Activated CD8-positive, alpha-beta T cell treated with anti-CD3 and anti-CD28 coated beads, Interleukin-2, amount 10 ng/mL, durations not matched to agents 7 days and 5 days (primary cell): ENCODE results near the gene SLC2A11. TPM values are rescaled to one million over a fixed set of nuclear protein-coding genes. Genes with fewer than 3 reads are reported as not detected.
A peak's percentile ranks its signal among the peaks of the same experiment; 100 is the strongest.

Source experiments
- ATAC-seq: fragments of 150-1000 bp; cut with Tn5 transposase; one replicate; pipeline ENCODE4 v1.10.0; 2021; ENCODE audit warnings: moderate library complexity
- CTCF ChIA-PET: fragments of 350-600 bp; sonication (Branson Sonifier 250); formaldehyde crosslinking; loops from one replicate; lab custom pipeline; 2021; ENCODE audit warnings: antibody characterized with exemption; lab: Charles Lee
- POLR2A ChIA-PET: fragments of 350-600 bp; sonication (Branson Sonifier 250); formaldehyde crosslinking; loops from one replicate; lab custom pipeline; 2021; ENCODE audit warnings: antibody characterized with exemption; lab: Charles Lee
- DNase-seq: peaks from one replicate; pipeline ENCODE4 v3.0.0-alpha.2; 2020
- H3K27ac Mint-ChIP-seq: one replicate; pipeline ENCODE4 v1.8.0; 2021; ENCODE audit warnings: mild to moderate bottlenecking, mixed read lengths
- H3K27me3 Mint-ChIP-seq: one replicate; pipeline ENCODE4 v1.8.0; 2021; ENCODE audit warnings: low read depth, mixed read lengths
- H3K36me3 Mint-ChIP-seq: one replicate; pipeline ENCODE4 v1.8.0; 2021; ENCODE audit warnings: low read depth, mixed read lengths
- H3K4me1 Mint-ChIP-seq: one replicate; pipeline ENCODE4 v1.8.0; 2021; ENCODE audit warnings: low read depth, mixed read lengths
- H3K4me3 Mint-ChIP-seq: one replicate; pipeline ENCODE4 v1.8.0; 2021; ENCODE audit warnings: mild to moderate bottlenecking, mixed read lengths
- H3K9me3 Mint-ChIP-seq: one replicate; pipeline ENCODE4 v1.8.0; 2022; ENCODE audit warnings: mixed read lengths; ENCODE audit not compliant: insufficient read depth
- total RNA-seq, 2 experiments: library from RNA; stranded (reverse); gene quantifications; one replicate each; pipeline ENCODE4 v1.2.3, GENCODE V29; 2021

The SLC2A11 gene
- total RNA-seq, 2 experiments from 2014 or later, result 6.7 to 7.9 TPM

GRCh38 chr22:23825246-23825905, 32.3 kb upstream of the SLC2A11 start:
- Mint-ChIP-seq H3K9me3 (no peaks in the 10 kb centered on the region), H3K4me3 (no peak overlapping the region), H3K27me3 (no peaks in the 10 kb centered on the region), H3K4me1 (peaks cover 55% of the 10 kb centered on the region), H3K27ac (peak overlapping the region; percentile 94), H3K36me3 (peaks cover 80% of the 10 kb centered on the region)
- POLR2A ChIA-PET, result no interaction called here
- ATAC-seq (no peak), DNase-seq (no peak)
- CTCF ChIA-PET, result interaction anchor here (1.2 kb wide), 1 partner anchor 69 kb away, joined by 3 read pairs; the partner anchor contains the start of gene MIF

GRCh38 chr22:23826510-23827350, 30.9 kb upstream of the SLC2A11 start:
- Mint-ChIP-seq H3K9me3 (no peaks in the 10 kb centered on the region), H3K4me1 (peaks cover 44% of the 10 kb centered on the region), H3K4me3 (no peak overlapping the region), H3K36me3 (peaks cover 74% of the 10 kb centered on the region), H3K27me3 (no peaks in the 10 kb centered on the region), H3K27ac (peak overlapping the region; percentile 94)
- no peak for ATAC-seq
- ChIA-PET POLR2A (interaction anchor here (1.1 kb wide), 1 partner anchor 12 kb away, joined by 3 read pairs; no protein-coding TSS in a partner anchor), CTCF (no interaction called here)
- DNase-seq, result no peak

GRCh38 chr22:23827351-23827995, 30.2 kb upstream of the SLC2A11 start:
- Mint-ChIP-seq H3K27me3 (no peaks in the 10 kb centered on the region), H3K9me3 (no peaks in the 10 kb centered on the region), H3K4me3 (no peak overlapping the region), H3K4me1 (peaks cover 37% of the 10 kb centered on the region), H3K36me3 (peaks cover 67% of the 10 kb centered on the region), H3K27ac (peak overlapping the region; percentile 69)
- no peak for ATAC-seq
- ChIA-PET CTCF (no interaction called here), POLR2A (no interaction called here)
- DNase-seq, result no peak

GRCh38 chr22:23828800-23829680, 28.6 kb upstream of the SLC2A11 start:
- Mint-ChIP-seq H3K4me3 (no peak overlapping the region), H3K9me3 (no peaks in the 10 kb centered on the region), H3K27ac (peak overlapping the region; percentile 69), H3K4me1 (peaks cover 25% of the 10 kb centered on the region), H3K27me3 (no peaks in the 10 kb centered on the region), H3K36me3 (peaks cover 52% of the 10 kb centered on the region)
- ATAC-seq (no peak), DNase-seq (no peak)
- ChIA-PET CTCF (interaction anchor here (0.9 to 1.2 kb wide), 2 partner anchors 8 to 65 kb away, joined by 3 to 5 read pairs; partner anchors contain the start of gene MIF), POLR2A (interaction anchor here (0.6 kb wide), 1 partner anchor 184 kb away, joined by 3 read pairs; no protein-coding TSS in a partner anchor)

- H3K27me3 Mint-ChIP-seq, result no peaks in the 10 kb centered on the region
- DNase-seq (no peak), ATAC-seq (no peak)
- ChIA-PET POLR2A (no interaction called here), CTCF (interaction anchor here (1.2 kb wide), 1 partner anchor 9 kb away, joined by 5 read pairs; no protein-coding TSS in a partner anchor)
- H3K36me3 Mint-ChIP-seq, result peaks cover 48% of the 10 kb centered on the region
- no peak overlapping the region for H3K4me3 Mint-ChIP-seq
- no peaks in the 10 kb centered on the region for H3K9me3 Mint-ChIP-seq
- H3K27ac Mint-ChIP-seq, result peak overlapping the region; percentile 18
- H3K4me1 Mint-ChIP-seq, result peaks cover 21% of the 10 kb centered on the region
Measured at GRCh38 chr22:23829845-23830372, 27.8 kb upstream of the SLC2A11 start.

- Mint-ChIP-seq H3K27me3 (no peaks in the 10 kb centered on the region), H3K4me3 (no peak overlapping the region), H3K36me3 (peaks cover 41% of the 10 kb centered on the region), H3K27ac (no peak overlapping the region), H3K4me1 (peaks cover 9% of the 10 kb centered on the region), H3K9me3 (no peaks in the 10 kb centered on the region)
- ChIA-PET CTCF (no interaction called here), POLR2A (no interaction called here)
- ATAC-seq, result no peak
- DNase-seq, result no peak
Measured at GRCh38 chr22:23831261-23831660, 26.4 kb upstream of the SLC2A11 start.

GRCh38 chr22:23831781-23832180, 25.9 kb upstream of the SLC2A11 start:
- ChIA-PET POLR2A (no interaction called here), CTCF (no interaction called here)
- no peaks in the 10 kb centered on the region for H3K9me3 Mint-ChIP-seq
- ATAC-seq (no peak), DNase-seq (no peak)
- H3K4me1 Mint-ChIP-seq, result peaks cover 5% of the 10 kb centered on the region
- no peak overlapping the region for H3K27ac Mint-ChIP-seq
- no peaks in the 10 kb centered on the region for H3K27me3 Mint-ChIP-seq
- H3K36me3 Mint-ChIP-seq, result peaks cover 36% of the 10 kb centered on the region
- H3K4me3 Mint-ChIP-seq, result no peak overlapping the region

GRCh38 chr22:23832226-23833016, 25.3 kb upstream of the SLC2A11 start:
- CTCF ChIA-PET, result no interaction called here
- H3K4me3 Mint-ChIP-seq, result no peak overlapping the region
- POLR2A ChIA-PET, result no interaction called here
- H3K27me3 Mint-ChIP-seq, result no peaks in the 10 kb centered on the region
- no peaks in the 10 kb centered on the region for H3K9me3 Mint-ChIP-seq
- H3K27ac Mint-ChIP-seq, result peak overlapping the region; percentile 68
- DNase-seq, result no peak
- H3K4me1 Mint-ChIP-seq, result peaks cover 9% of the 10 kb centered on the region
- H3K36me3 Mint-ChIP-seq, result peaks cover 33% of the 10 kb centered on the region
- no peak for ATAC-seq

- ChIA-PET POLR2A (no interaction called here), CTCF (no interaction called here)
- DNase-seq (no peak), ATAC-seq (no peak)
- Mint-ChIP-seq H3K27me3 (no peaks in the 10 kb centered on the region), H3K9me3 (no peaks in the 10 kb centered on the region), H3K4me1 (peaks cover 14% of the 10 kb centered on the region), H3K27ac (no peak overlapping the region), H3K4me3 (no peak overlapping the region), H3K36me3 (peaks cover 34% of the 10 kb centered on the region)
Measured at GRCh38 chr22:23833017-23833751, 24.5 kb upstream of the SLC2A11 start.

GRCh38 chr22:23833911-23834317, 23.8 kb upstream of the SLC2A11 start:
- DNase-seq (no peak), ATAC-seq (no peak)
- ChIA-PET POLR2A (interaction anchor here (1.4 kb wide), 1 partner anchor 47 kb away, joined by 3 read pairs; the partner anchor contains the start of gene SMARCB1), CTCF (no interaction called here)
- no peak overlapping the region for H3K27ac Mint-ChIP-seq
- no peaks in the 10 kb centered on the region for H3K27me3 Mint-ChIP-seq
- H3K4me1 Mint-ChIP-seq, result peaks cover 20% of the 10 kb centered on the region
- H3K9me3 Mint-ChIP-seq, result no peaks in the 10 kb centered on the region
- peaks cover 37% of the 10 kb centered on the region for H3K36me3 Mint-ChIP-seq
- H3K4me3 Mint-ChIP-seq, result no peak overlapping the region
